HG02678 (cell line): ENCODE results near the gene IFNA2.
A peak's percentile ranks its signal among the peaks of the same experiment; 100 is the strongest.
"Not testable (repeated sequence)": the region's sequence is repeated elsewhere in the genome, so short reads cannot be mapped to it uniquely, and the experiment has no call there.

Experiments
- ATAC-seq: cut with Tn5 transposase; IDR thresholded peaks from one replicate; pipeline ENCODE4 v1.9.1; 2021; ENCODE audit warnings: mild to moderate bottlenecking, moderate library complexity; ENCODE audit not compliant: unreplicated experiment

Gene IFNA2

DNA sequence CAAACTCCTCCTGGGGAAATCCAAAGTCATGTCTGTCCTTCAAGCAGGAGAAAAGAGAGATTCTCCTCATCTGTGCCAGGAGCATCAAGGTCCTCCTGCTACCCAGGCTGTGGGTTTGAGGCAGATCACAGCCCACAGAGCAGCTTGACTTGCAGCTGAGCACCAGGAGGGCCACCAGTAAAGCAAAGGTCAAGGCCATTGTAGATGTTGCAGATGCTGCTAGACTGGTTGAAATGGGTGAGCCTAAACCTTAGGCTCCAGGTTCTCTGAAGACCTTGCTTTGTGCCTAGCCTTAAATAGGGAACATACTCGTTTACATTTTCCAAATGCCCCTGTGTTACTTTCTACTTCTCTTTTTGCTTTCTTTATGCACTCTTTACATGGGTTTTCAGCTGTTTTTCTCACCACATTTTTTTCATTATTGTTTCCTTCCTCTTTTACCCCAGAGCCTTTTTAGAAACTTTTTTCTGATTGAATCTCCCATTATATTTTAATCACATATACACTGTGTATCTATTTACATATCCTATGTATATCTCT is at the start of gene IFNA2:
Gene IFNA2, minus strand, starts transcription at position 268 of the 540 bp plus-strand sequence. Its CDS starts 69 bp downstream, at position 199.
- no peak for ATAC-seq

- not testable (repeated sequence) for ATAC-seq
Observed at GRCh38 chr9:21435015-21435383, 49.8 kb upstream of the IFNA2 start.

DNA sequence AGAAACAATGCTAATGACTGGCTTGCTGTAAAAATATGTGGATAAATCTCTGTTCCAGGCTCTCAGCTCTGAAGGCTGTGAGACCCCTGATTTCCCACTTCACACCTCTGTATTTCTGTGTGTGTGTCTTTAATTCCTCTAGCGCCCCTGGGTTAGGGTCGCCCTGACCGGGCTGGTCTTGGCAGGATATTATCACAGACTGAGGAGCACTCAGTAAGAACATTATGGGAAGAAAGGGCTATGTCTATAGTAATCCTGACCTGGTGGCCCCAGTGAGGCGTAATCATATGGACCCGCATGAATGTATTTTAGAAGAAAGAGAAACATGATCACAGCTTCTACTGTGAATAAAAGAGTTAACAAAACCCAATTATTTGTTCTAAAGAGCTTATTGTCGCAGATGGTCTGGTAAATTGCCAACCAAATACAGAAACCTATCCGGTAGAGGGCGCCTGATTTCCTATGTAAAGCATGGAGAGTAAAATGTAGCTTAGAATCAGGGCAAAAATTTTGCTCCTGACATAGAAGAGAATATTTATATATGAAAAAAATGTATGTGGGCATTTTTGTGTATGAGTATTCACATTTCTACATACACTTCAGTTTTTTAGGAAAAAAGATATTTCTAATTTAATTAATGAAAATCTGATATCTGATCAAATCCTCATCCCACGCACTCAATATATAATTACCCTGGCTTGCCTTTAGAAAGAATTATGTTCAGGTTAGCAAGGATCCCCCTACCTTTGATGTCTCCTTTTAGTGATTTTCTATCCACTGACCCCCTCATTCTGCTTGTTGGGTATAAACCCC is 49.2 kb upstream of the IFNA2 start:
- no peak for ATAC-seq

DNA sequence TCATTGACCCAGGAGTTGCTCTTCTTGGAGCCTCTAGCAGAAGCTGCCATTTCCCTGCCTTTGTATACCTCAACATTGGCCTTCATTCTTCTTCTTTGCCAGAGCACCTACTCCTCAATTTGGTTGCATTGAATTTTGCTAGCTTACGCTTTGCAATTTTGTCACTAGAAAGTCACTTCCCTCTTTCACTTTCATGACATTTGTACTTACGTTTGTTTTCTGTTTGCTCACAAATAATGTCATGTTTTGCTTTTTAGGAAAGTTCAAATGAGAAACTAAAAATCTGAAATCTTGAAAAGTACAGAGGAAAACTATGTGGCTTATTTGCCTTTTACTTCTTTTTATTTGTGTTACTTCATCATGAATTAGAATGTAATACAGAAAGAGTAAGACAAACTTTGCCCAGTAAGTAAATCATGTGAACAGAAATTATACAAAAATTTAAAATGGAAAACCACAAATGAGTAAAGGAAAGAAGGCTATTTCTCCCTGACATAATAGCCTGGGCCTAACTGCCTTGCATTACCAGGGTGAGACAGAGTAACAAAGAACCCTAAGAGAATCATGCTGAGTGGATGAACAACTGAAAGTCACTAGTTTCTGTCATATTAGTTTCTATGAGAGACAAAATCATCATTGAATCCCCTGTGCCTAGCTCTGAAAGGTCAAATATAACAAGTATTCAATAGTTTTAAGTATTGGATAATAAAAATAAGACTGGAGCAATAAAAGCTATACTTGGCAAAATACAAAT is 47.7 kb upstream of the IFNA2 start:
- ATAC-seq, result peak; percentile 70

- ATAC-seq, result no peak
Observed at GRCh38 chr9:21429191-21429590, 44.0 kb upstream of the IFNA2 start.

- no peak for ATAC-seq
Observed at GRCh38 chr9:21428235-21428634, 43.0 kb upstream of the IFNA2 start.

DNA sequence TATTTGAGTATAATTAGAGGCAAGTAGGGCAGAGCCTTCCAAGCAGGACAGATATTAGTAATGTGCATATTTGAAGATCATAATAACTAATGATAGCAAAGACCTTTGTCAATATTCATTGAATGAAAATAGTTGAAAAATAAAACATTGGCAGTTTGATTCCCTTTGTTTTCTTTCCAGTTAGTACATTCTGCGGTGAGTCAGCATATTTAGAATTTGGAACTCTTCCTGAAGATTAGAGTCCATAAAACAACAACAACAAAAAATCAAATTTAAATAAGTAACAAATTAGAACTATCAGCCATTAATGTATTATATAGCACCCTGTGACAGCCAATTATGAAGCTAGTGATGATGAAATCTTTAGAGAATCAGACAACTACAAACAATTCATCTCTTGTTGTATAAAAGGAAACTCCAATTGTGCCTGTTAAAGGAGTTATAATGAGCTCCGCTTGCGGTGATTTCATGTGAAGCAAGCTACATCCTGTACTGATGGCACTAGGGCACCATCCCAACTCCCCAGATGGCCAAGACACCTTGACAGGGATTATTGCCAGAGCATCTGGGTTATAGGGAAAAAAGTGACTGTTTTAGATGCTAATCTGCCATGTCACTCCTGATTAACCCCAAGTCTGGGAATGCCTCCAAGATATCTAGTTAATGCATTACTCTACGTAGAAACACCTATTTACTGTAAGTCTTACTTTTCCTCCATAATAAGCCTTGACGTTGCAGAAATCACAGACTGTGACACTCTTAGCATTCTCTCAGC is 30.5 kb upstream of the IFNA2 start:
- ATAC-seq, result no peak

- ATAC-seq, result no peak
Observed at GRCh38 chr9:21414220-21414940, 29.2 kb upstream of the IFNA2 start.

- ATAC-seq, result no peak
Observed at GRCh38 chr9:21413624-21414023, 28.4 kb upstream of the IFNA2 start.

DNA sequence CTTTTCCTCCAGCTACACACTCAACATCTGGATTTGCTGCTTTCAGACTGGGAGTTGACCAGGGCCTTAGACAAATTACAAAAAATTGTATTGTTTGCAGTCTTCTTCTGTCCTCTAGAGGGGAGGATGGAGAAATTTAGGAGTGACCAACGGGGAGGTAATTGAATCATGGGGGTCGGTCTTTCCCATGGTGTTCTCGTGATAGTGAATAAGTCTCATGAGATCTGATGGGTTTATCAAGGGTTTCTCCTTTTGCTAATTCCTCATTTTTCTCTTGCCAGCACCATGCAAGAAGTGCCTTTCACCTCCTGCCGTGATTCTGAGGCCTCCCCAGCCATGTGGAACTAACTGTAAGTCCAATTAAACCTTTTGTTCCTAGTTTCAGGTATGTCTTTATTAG is 28.0 kb upstream of the IFNA2 start:
- ATAC-seq, result no peak

DNA sequence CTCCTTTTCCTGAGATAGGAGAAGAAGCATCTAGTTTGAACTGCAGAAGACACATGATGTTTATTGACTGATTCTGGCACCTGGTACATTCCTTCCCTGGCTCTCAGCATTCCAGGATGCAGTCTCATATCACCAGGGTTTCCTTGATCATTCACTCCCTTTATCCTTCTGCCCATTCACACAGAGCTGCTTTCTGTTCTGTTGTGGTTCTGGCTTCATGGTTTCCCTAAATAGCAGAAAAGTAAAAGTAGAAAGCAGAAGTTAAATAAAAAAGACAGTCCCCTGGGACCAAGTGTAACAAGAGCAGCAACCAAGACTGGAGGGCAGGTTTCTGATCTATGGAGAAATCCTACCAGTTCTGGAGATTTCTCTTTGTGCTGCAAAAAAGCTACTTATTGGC is 26.9 kb upstream of the IFNA2 start:
- ATAC-seq, result peak; percentile 39

GRCh38 chr9:21408817-21409216 is 23.6 kb upstream of the IFNA2 start, which contains the start of gene IFNA8:
Gene IFNA8 (plus strand): TSS chr9:21409117. CDS start chr9:21409177, 60 bp downstream.
- no peak for ATAC-seq

GRCh38 chr9:21404146-21404545 is 18.9 kb upstream of the IFNA2 start:
- no peak for ATAC-seq

DNA sequence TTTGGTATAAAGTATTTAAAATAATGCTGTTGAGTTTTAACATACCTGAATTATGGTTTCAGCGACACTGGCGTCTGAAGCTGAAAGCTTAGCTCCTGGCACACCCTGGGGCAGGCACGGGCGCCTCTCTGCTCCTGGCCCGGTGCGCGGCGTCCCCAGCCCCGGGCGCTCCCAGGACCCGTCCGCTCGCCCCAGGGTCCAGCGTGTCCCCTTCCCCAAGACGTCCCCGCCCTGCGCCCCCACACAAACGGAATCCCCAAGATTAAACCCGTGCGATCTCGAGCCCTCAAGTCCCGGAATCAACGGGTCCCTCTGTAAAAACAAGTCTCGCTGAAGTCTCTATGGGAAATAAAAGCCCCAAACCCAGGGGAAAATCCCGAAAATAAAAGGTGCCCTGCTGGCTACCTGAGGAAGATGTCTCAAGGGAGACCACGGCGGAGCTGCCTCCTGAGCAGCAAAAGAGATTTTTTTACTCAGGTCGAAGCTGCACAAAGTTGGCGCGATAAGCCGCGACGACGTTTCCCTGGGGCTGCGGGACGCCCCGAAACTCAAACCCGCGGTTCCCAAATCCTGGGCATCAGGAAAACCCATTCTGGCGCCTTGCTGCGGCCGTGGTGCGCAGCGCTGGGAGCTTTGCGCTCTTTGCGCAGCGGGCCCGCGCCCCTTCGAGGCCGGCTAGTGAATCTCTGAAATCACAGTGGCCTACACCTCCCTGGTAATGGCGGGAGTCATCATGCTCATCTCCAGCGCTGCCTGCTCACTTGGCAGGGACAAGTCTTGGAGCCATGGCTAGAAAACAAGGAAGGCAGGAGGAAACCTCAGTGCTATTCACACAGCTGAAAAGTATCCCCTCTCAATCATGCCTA is 17.4 kb upstream of the IFNA2 start:
- ATAC-seq, result no peak

GRCh38 chr9:21399956-21400355 is 14.8 kb upstream of the IFNA2 start:
- no peak for ATAC-seq

DNA sequence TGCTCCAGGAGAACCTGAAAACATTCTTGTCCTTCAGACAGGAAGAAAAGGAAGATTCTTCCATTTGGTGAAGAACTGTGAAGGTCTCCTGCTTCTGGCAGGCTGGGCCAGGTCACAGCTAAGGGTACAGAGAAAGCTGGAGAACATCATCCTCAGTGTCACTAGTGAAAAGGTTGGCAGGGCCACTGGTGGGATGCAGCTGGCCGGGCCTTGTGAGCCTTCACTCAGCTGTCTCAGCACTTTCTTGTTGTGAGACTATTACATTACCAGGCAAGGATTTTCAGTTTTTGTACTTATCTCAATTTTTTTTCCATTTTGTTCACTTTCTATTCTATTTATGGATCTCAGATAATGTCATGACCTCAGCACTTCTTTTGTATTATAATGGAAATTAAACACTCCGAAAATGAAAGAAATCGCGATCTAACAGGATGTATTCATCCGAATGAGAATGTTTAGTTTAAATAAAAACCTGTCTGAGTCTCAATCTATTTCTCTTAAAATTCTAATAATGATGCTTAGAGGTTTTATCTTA is 13.8 kb upstream of the IFNA2 start:
- no peak for ATAC-seq

DNA sequence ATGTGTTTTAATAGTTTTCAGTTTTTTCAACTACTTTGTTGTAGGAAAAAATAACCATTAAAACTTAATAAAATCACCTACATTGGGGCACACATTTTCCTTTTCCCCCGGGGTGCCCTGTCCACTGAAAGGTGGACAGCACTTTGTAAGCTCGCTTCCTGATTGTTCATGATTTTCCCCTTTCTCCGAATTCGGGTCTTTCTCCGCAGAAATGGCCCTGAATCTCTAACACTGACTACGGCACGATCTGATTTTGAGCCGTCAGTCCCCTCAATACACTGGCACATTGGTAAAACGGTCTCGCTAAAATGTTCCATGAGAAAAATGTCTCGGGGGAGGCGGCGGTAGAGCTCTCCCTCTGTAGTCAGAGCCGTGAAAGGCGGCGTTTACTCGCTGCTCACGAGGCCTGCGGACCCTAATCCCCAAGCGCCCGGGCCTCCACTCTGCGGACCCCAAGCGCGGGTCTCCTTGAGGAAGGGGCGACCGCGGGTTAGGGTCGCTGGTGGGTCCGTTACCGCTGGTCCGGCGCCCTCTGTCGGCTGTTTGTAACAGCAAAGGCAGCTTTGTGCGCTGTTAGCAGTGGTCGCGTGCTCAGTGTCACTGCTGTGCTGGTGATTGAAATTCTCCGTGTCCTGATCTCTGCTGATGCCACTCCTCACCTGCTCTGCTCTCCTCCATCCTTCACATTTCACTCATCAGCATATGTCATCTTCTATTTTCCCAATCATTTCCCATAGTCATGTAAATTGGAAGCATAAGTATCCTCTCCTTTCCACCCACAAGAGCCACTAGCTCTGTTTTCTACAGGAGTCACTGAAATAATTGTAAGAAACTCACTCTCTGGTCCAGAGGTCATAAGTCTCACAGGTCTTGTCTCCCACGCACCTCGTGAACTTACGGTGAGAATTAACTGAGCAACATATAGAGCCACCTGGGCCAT is 10.8 kb upstream of the IFNA2 start:
- peak; percentile 77 for ATAC-seq

DNA sequence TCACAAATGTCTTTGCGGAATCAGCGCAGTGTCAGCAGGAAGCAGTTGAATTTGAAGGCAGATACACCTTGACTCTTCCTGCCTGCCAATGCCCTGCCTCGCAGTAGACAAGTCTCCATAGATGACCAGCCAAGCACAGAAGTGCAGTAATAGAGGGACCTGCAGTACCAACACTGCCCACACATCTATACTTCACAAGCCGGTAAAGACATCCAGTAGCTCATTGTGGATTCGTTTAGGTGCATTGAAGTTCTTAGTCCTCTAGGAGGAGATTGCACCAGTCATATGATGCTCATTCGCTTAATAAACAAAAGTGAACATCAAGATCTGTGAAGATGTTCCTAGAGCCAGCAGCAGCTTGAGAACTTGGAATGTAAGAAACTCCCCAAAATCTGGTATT is 7.1 kb upstream of the IFNA2 start:
- ATAC-seq, result peak; percentile 87
